ENCODE measurements around the gene LMBR1. TPM values are rescaled to one million over a fixed set of nuclear protein-coding genes. Genes with fewer than 3 reads are reported as not detected.

Gene LMBR1
- total RNA-seq, 6 experiments from 2014 or later, result 33.1 to 37.8 (median 36.1) TPM

GRCh38 chr7:156780724-156781455 lies 112.1 kb downstream of the LMBR1 start:
- H3K4me1 Mint-ChIP-seq (ENCODE audit: low read depth), result peaks cover 28% of the 10 kb centered on the region
- H3K4me3 Mint-ChIP-seq, result no peak overlapping the region
- no peak overlapping the region for H3K27ac Mint-ChIP-seq
- no peak for DNase-seq
- H3K27me3 Mint-ChIP-seq (ENCODE audit: insufficient read depth), result no peaks in the 10 kb centered on the region
- H3K36me3 Mint-ChIP-seq (ENCODE audit: low read depth), result peaks cover 5% of the 10 kb centered on the region
- H3K9me3 Mint-ChIP-seq, result no peaks in the 10 kb centered on the region
- no peak for TF ChIP-seq CTCF (IDR thresholded peaks at IDR 0.05)

DNA sequence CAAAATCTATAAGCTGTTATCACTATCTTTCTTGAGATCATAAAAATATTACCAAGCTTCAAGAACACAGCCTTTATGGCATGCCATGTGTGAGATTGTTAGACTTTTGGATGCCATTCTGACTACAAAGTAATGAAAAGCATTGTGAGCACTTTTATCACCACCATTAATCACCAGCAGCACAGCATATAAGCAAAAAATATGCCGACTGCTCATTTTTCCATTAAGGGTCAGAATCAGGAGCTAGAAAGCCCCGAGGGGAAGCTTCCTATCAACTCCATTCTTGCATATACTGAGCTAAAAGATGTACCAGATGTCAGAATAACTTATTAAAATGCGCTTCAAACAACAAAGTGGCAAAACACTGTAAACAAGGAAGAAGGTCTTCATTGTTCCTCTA lies 114.3 kb downstream of the LMBR1 start:
- Mint-ChIP-seq H3K27me3 (ENCODE audit: insufficient read depth) (no peaks in the 10 kb centered on the region), H3K4me1 (ENCODE audit: low read depth) (peaks cover 28% of the 10 kb centered on the region), H3K9me3 (no peaks in the 10 kb centered on the region), H3K27ac (no peak overlapping the region), H3K36me3 (ENCODE audit: low read depth) (peaks cover 5% of the 10 kb centered on the region), H3K4me3 (no peak overlapping the region)
- DNase-seq, result no peak
- TF ChIP-seq CTCF (IDR thresholded peaks at IDR 0.05), result no peak

- Mint-ChIP-seq H3K27me3 (ENCODE audit: insufficient read depth) (no peaks in the 10 kb centered on the region), H3K4me1 (ENCODE audit: low read depth) (peaks cover 31% of the 10 kb centered on the region), H3K9me3 (no peaks in the 10 kb centered on the region), H3K27ac (no peak overlapping the region), H3K36me3 (ENCODE audit: low read depth) (peaks cover 5% of the 10 kb centered on the region), H3K4me3 (no peak overlapping the region)
- DNase-seq, result no peak
- peak; percentile 61 for TF ChIP-seq CTCF (IDR thresholded peaks at IDR 0.05)
Observed at GRCh38 chr7:156778201-156778600, 114.8 kb downstream of the LMBR1 start.

DNA sequence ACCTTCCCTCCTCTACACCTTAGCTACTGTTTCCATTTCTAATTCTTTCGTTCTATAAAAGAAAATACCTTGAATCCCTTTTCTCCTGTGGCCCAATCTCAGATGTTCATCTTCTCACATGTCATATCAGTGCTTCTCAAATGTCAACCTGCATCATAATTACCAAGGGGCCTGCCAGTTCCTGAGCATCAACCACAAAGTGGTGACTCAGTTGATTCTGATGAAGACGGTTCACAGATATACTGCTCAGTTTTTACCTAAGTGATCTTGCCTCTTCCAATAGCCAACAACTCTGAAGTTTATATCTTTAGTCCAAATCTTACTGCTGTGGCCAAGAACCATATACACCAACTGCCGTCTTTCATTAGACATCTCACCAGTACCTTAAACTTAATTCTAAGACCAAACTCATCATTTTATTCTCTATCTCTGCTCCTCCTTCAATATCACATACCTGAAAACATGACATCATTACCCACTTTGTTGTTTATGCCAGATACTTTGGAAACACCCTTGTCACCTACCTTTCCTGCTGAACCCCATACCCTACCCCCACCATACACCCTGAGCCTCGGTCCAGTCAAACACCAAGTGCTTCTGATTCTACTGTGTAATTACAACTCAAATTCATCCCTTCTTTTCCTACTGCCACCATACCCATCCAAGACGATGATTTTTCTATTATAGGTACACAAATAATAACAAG lies 115.5 kb downstream of the LMBR1 start:
- no peak for DNase-seq
- H3K36me3 Mint-ChIP-seq (ENCODE audit: low read depth), result no peaks in the 10 kb centered on the region
- TF ChIP-seq CTCF (IDR thresholded peaks at IDR 0.05), result no peak
- H3K4me1 Mint-ChIP-seq (ENCODE audit: low read depth), result peaks cover 31% of the 10 kb centered on the region
- H3K27me3 Mint-ChIP-seq (ENCODE audit: insufficient read depth), result no peaks in the 10 kb centered on the region
- no peak overlapping the region for H3K27ac Mint-ChIP-seq
- H3K9me3 Mint-ChIP-seq, result no peaks in the 10 kb centered on the region
- no peak overlapping the region for H3K4me3 Mint-ChIP-seq

GRCh38 chr7:156776527-156776926 lies 116.5 kb downstream of the LMBR1 start:
- Mint-ChIP-seq H3K9me3 (no peaks in the 10 kb centered on the region), H3K27ac (no peak overlapping the region), H3K27me3 (ENCODE audit: insufficient read depth) (no peaks in the 10 kb centered on the region), H3K36me3 (ENCODE audit: low read depth) (no peaks in the 10 kb centered on the region), H3K4me3 (no peak overlapping the region), H3K4me1 (ENCODE audit: low read depth) (peaks cover 31% of the 10 kb centered on the region)
- DNase-seq, result no peak
- no peak for TF ChIP-seq CTCF (IDR thresholded peaks at IDR 0.05)
